ENCODE measurements around the gene PRUNE2. TPM values are rescaled to one million over a fixed set of nuclear protein-coding genes. Genes with fewer than 3 reads are reported as not detected.

PRUNE2 gene
- total RNA-seq, 1 donor from 2014 or later, result under 0.01 TPM

- H3K4me3 ChIP-seq (ENCODE audit: low read depth, low read length), result no peak overlapping the region
- DNase-seq (ENCODE audit: low read depth), result no peak
- no peaks in the 10 kb centered on the region for H3K27me3 ChIP-seq (ENCODE audit: control insufficient read depth, insufficient read depth, low read length)
- no peak for FAIRE-seq
- no peaks in the 10 kb centered on the region for H3K36me3 ChIP-seq (ENCODE audit: control insufficient read depth, insufficient read depth, low read length)
- no peak for TF ChIP-seq CTCF (IDR thresholded peaks at IDR 0.05; ENCODE audit: insufficient read depth, low read length, severe bottlenecking)
Measured at GRCh38 chr9:76916231-76916630, 10.3 kb upstream of the PRUNE2 start.

GRCh38 chr9:76913467-76913866 lies 7.6 kb upstream of the PRUNE2 start:
- DNase-seq (ENCODE audit: low read depth) (no peak), FAIRE-seq (no peak)
- no peaks in the 10 kb centered on the region for H3K27me3 ChIP-seq (ENCODE audit: control insufficient read depth, insufficient read depth, low read length)
- no peaks in the 10 kb centered on the region for H3K36me3 ChIP-seq (ENCODE audit: control insufficient read depth, insufficient read depth, low read length)
- TF ChIP-seq CTCF (IDR thresholded peaks at IDR 0.05; ENCODE audit: insufficient read depth, low read length, severe bottlenecking), result no peak
- H3K4me3 ChIP-seq (ENCODE audit: low read depth, low read length), result no peak overlapping the region

DNA sequence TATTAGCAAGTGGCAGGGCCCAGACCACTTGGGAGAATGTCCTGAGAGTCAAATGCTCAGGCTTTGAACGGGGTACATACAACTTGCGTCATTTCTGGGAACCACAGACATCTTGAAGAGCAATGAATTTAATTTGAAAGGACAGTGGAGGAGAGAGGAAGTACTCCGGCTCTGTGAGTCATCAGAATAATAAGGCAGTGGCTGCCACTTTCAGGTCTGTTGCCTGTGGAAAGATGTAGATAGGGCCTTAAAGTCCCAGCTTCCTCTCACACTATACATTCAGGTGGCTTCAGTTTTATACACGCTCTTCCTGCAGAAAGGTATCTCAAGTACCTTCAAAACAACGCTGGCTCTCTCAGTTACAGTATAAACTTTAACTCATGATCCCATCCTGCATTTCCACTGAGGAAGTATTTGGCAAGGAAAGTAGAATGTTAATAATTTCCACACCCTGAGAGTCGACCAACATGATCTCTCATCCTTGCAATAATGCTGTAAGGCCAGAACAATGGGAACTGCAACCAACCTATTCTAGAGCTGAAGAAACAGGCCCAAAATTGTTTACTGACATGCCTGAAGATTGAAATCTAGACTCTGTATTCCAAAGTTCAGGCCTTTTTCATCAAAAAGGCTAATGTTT lies 6.8 kb upstream of the PRUNE2 start:
- FAIRE-seq (no peak), DNase-seq (ENCODE audit: low read depth) (peak; percentile 24)
- TF ChIP-seq CTCF (IDR thresholded peaks at IDR 0.05; ENCODE audit: insufficient read depth, low read length, severe bottlenecking), result no peak
- Histone ChIP-seq H3K27me3 (ENCODE audit: control insufficient read depth, insufficient read depth, low read length) (no peaks in the 10 kb centered on the region), H3K36me3 (ENCODE audit: control insufficient read depth, insufficient read depth, low read length) (no peaks in the 10 kb centered on the region), H3K4me3 (ENCODE audit: low read depth, low read length) (no peak overlapping the region)

DNA sequence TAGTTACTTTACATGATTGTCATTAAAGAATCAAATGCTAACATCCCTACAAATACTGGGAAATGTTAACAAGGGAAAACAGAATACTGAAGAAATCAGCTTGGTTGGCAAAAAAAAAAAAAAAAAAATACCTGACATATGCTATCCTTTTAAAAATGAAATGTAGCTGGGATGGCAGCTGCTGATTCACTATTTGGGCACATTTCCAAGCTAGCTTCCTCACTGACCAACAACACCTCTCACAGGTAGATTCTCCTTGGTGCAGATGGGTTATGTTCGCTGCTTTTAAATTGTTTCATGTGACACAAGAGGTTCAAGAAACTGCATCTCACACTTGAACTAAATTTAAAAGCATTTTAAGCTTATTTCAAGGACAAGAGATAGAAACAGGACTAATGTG lies 6.1 kb upstream of the PRUNE2 start:
- FAIRE-seq (no peak), DNase-seq (ENCODE audit: low read depth) (peak; percentile 64)
- no peaks in the 10 kb centered on the region for H3K27me3 ChIP-seq (ENCODE audit: control insufficient read depth, insufficient read depth, low read length)
- no peak for TF ChIP-seq CTCF (IDR thresholded peaks at IDR 0.05; ENCODE audit: insufficient read depth, low read length, severe bottlenecking)
- H3K36me3 ChIP-seq (ENCODE audit: control insufficient read depth, insufficient read depth, low read length), result no peaks in the 10 kb centered on the region
- no peak overlapping the region for H3K4me3 ChIP-seq (ENCODE audit: low read depth, low read length)

DNA sequence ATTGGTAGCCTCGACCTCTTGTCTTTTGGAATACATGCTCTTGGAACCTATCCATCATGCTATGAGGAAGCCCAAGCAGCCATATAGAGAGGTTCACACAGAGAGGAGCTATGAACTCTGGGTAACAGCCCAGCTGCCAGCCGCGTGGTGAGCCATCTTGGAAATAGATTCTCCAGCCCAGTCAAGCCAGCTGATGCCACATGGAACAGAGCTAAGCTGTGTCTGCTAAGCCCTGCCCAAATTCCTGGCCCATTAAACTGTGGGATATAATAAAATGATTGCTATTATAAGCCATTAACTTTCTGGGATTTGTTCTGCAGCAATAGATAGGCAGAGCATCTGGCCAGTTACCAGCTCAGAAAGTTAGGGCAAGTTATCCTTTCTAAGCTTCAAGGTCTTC lies 4.9 kb upstream of the PRUNE2 start:
- FAIRE-seq (no peak), DNase-seq (ENCODE audit: low read depth) (no peak)
- no peaks in the 10 kb centered on the region for H3K36me3 ChIP-seq (ENCODE audit: control insufficient read depth, insufficient read depth, low read length)
- H3K27me3 ChIP-seq (ENCODE audit: control insufficient read depth, insufficient read depth, low read length), result no peaks in the 10 kb centered on the region
- no peak for TF ChIP-seq CTCF (IDR thresholded peaks at IDR 0.05; ENCODE audit: insufficient read depth, low read length, severe bottlenecking)
- H3K4me3 ChIP-seq (ENCODE audit: low read depth, low read length), result no peak overlapping the region

- DNase-seq (ENCODE audit: low read depth) (no peak), FAIRE-seq (no peak)
- Histone ChIP-seq H3K4me3 (ENCODE audit: low read depth, low read length) (no peak overlapping the region), H3K27me3 (ENCODE audit: control insufficient read depth, insufficient read depth, low read length) (peaks cover 7% of the 10 kb centered on the region), H3K36me3 (ENCODE audit: control insufficient read depth, insufficient read depth, low read length) (no peaks in the 10 kb centered on the region)
- no peak for TF ChIP-seq CTCF (IDR thresholded peaks at IDR 0.05; ENCODE audit: insufficient read depth, low read length, severe bottlenecking)
Measured at GRCh38 chr9:76906647-76906975, 697 bp upstream of the PRUNE2 start.

Measured in bronchial epithelial cell (primary cell).